ENCODE data around the gene NOTCH3.

NOTCH3 gene

DNA sequence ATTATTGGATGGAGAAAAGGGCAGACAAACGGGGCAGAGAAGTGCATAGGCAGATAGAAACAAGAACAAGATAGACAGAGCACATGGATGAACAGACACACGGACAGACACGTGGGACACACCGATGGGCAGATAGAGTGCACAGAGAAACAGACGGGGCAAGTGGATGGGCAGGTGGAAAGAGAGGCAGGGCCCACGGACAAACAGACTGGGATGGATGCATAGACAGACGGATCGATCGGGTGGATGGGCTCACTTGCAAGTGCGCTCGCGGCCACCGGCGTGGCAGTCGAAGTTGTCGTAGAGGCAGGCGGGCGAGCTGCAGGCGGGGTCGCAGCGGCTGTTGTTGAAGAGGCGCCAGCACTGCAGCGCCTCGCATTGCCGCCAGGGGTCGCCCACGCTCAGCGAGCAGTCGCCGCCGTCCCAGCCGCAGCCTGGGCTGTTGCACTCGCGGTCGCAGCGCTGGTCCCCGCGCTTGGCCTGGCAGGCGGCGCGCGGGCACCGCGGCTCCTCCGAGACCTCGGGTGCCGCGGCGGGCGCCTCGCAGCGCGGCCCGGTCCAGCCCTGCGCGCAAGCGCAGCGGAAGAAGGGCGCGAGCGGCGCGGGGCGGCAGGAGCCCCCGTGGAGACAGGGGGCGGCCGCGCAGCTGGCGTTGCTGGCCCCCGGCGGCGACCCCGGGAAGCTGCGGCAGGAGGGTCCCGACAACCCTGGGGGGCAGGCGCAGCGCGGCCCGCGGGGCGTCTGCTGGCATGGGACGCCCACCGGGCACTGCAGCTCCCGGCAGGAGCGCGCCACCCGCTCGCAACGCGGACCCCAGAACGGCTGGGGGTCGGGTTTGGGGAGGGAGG, 23.3 kb downstream of the NOTCH3 start:
- TF ChIP-seq, protein P1, sequence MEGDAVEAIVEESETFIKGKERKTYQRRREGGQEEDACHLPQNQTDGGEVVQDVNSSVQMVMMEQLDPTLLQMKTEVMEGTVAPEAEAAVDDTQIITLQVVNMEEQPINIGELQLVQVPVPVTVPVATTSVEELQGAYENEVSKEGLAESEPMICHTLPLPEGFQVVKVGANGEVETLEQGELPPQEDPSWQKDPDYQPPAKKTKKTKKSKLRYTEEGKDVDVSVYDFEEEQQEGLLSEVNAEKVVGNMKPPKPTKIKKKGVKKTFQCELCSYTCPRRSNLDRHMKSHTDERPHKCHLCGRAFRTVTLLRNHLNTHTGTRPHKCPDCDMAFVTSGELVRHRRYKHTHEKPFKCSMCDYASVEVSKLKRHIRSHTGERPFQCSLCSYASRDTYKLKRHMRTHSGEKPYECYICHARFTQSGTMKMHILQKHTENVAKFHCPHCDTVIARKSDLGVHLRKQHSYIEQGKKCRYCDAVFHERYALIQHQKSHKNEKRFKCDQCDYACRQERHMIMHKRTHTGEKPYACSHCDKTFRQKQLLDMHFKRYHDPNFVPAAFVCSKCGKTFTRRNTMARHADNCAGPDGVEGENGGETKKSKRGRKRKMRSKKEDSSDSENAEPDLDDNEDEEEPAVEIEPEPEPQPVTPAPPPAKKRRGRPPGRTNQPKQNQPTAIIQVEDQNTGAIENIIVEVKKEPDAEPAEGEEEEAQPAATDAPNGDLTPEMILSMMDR (IDR thresholded peaks at IDR 0.05; ENCODE audit: control insufficient read depth, extremely low read depth, insufficient read depth), result peak; percentile 99
- DNase-seq (ENCODE audit: low read depth), result no peak
- no peak overlapping the region for H3K4me3 ChIP-seq (ENCODE audit: low read depth, low read length)

GRCh38 chr19:15175609-15176008, 25.2 kb downstream of the NOTCH3 start:
- TF ChIP-seq, protein P1 (IDR thresholded peaks at IDR 0.05; ENCODE audit: control insufficient read depth, extremely low read depth, insufficient read depth), result no peak
- H3K4me3 ChIP-seq (ENCODE audit: low read depth, low read length), result no peak overlapping the region

GRCh38 chr19:15173746-15174404, 26.9 kb downstream of the NOTCH3 start:
- no peak overlapping the region for H3K4me3 ChIP-seq (ENCODE audit: low read depth, low read length)
- DNase-seq (ENCODE audit: low read depth), result no peak
- TF ChIP-seq, protein P1 (IDR thresholded peaks at IDR 0.05; ENCODE audit: control insufficient read depth, extremely low read depth, insufficient read depth), result peak; percentile 22; the same call in 1 of the 2 replicates

More at GRCh38 chr19:15175609-15176008, 25.2 kb downstream of the NOTCH3 start:
- DNase-seq (ENCODE audit: low read depth), result no peak

GRCh38 chr19:15170345-15170744, 30.4 kb downstream of the NOTCH3 start:
- DNase-seq (ENCODE audit: low read depth), result no peak
- H3K4me3 ChIP-seq (ENCODE audit: low read depth, low read length), result no peak overlapping the region
- TF ChIP-seq, protein P1 (IDR thresholded peaks at IDR 0.05; ENCODE audit: control insufficient read depth, extremely low read depth, insufficient read depth), result no peak

- no peak for DNase-seq (ENCODE audit: low read depth)
- TF ChIP-seq, protein P1 (IDR thresholded peaks at IDR 0.05; ENCODE audit: control insufficient read depth, extremely low read depth, insufficient read depth), result no peak
- H3K4me3 ChIP-seq (ENCODE audit: low read depth, low read length), result no peak overlapping the region
Measured at GRCh38 chr19:15169541-15170285, 31.1 kb downstream of the NOTCH3 start.

DNA sequence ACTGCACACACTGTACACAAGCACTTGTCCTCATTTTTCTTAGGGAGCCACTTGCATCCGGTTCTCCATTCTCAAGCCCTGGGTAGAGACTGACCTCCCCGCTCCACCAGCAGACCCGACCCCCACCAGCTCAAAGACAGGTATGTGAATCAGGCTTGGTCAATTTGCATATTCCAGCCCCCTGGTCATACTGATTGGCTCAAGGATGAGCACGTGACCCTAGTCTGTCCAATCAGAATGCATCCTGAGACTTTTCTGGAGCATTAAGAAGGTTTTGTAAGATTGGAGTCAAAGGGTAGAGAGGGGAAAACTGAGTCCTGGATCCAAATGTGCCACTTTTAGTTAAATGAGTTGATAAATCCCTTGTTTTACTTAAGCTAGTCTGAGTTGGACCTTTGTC, 34.1 kb downstream of the NOTCH3 start:
- TF ChIP-seq, protein P1 (IDR thresholded peaks at IDR 0.05; ENCODE audit: control insufficient read depth, extremely low read depth, insufficient read depth), result no peak
- DNase-seq (ENCODE audit: low read depth), result no peak
- H3K4me3 ChIP-seq (ENCODE audit: low read depth, low read length), result no peak overlapping the region
